ENCODE measurements around the gene IRF3.

IRF3 gene

GRCh38 chr19:49684983-49685553 lies 19.4 kb upstream of the IRF3 start:
- Histone ChIP-seq H3K9me3 (ENCODE audit: control insufficient read depth, low read depth, low read length) (no peaks in the 10 kb centered on the region), H3K4me3 (ENCODE audit: low read length) (no peak overlapping the region), H3K27ac (ENCODE audit: low read length) (no peak overlapping the region), H3K27me3 (ENCODE audit: control insufficient read depth, insufficient read depth, low read length) (no peaks in the 10 kb centered on the region), H3K4me1 (ENCODE audit: control insufficient read depth, low read depth, low read length) (peaks cover 4% of the 10 kb centered on the region), H3K36me3 (ENCODE audit: control insufficient read depth, low read depth, low read length) (peaks cover 69% of the 10 kb centered on the region), H3K9ac (ENCODE audit: low read length) (no peak overlapping the region)

- Histone ChIP-seq H3K27me3 (ENCODE audit: control insufficient read depth, insufficient read depth, low read length) (no peaks in the 10 kb centered on the region), H3K9ac (ENCODE audit: low read length) (no peak overlapping the region), H3K9me3 (ENCODE audit: control insufficient read depth, low read depth, low read length) (no peaks in the 10 kb centered on the region), H3K4me1 (ENCODE audit: control insufficient read depth, low read depth, low read length) (peaks cover 10% of the 10 kb centered on the region), H3K27ac (ENCODE audit: low read length) (no peak overlapping the region), H3K4me3 (ENCODE audit: low read length) (no peak overlapping the region), H3K36me3 (ENCODE audit: control insufficient read depth, low read depth, low read length) (peaks cover 69% of the 10 kb centered on the region)
Observed at GRCh38 chr19:49684251-49684982, 18.8 kb upstream of the IRF3 start.

- Histone ChIP-seq H3K36me3 (ENCODE audit: control insufficient read depth, low read depth, low read length) (peaks cover 69% of the 10 kb centered on the region), H3K4me1 (ENCODE audit: control insufficient read depth, low read depth, low read length) (peaks cover 14% of the 10 kb centered on the region), H3K27ac (ENCODE audit: low read length) (no peak overlapping the region), H3K4me3 (ENCODE audit: low read length) (no peak overlapping the region), H3K27me3 (ENCODE audit: control insufficient read depth, insufficient read depth, low read length) (no peaks in the 10 kb centered on the region), H3K9me3 (ENCODE audit: control insufficient read depth, low read depth, low read length) (no peaks in the 10 kb centered on the region), H3K9ac (ENCODE audit: low read length) (no peak overlapping the region)
Observed at GRCh38 chr19:49683814-49684250, 18.2 kb upstream of the IRF3 start.

- Histone ChIP-seq H3K4me3 (ENCODE audit: low read length) (no peak overlapping the region), H3K27me3 (ENCODE audit: control insufficient read depth, insufficient read depth, low read length) (no peaks in the 10 kb centered on the region), H3K27ac (ENCODE audit: low read length) (no peak overlapping the region), H3K36me3 (ENCODE audit: control insufficient read depth, low read depth, low read length) (peaks cover 59% of the 10 kb centered on the region), H3K9ac (ENCODE audit: low read length) (no peak overlapping the region), H3K9me3 (ENCODE audit: control insufficient read depth, low read depth, low read length) (no peaks in the 10 kb centered on the region), H3K4me1 (ENCODE audit: control insufficient read depth, low read depth, low read length) (peaks cover 14% of the 10 kb centered on the region)
Observed at GRCh38 chr19:49682274-49682673, 16.6 kb upstream of the IRF3 start.

GRCh38 chr19:49681830-49682229 lies 16.2 kb upstream of the IRF3 start:
- Histone ChIP-seq H3K4me3 (ENCODE audit: low read length) (no peak overlapping the region), H3K9me3 (ENCODE audit: control insufficient read depth, low read depth, low read length) (no peaks in the 10 kb centered on the region), H3K9ac (ENCODE audit: low read length) (no peak overlapping the region), H3K36me3 (ENCODE audit: control insufficient read depth, low read depth, low read length) (peaks cover 54% of the 10 kb centered on the region), H3K27me3 (ENCODE audit: control insufficient read depth, insufficient read depth, low read length) (no peaks in the 10 kb centered on the region), H3K4me1 (ENCODE audit: control insufficient read depth, low read depth, low read length) (peaks cover 14% of the 10 kb centered on the region), H3K27ac (ENCODE audit: low read length) (no peak overlapping the region)

- peaks cover 14% of the 10 kb centered on the region for H3K4me1 ChIP-seq (ENCODE audit: control insufficient read depth, low read depth, low read length)
- no peaks in the 10 kb centered on the region for H3K27me3 ChIP-seq (ENCODE audit: control insufficient read depth, insufficient read depth, low read length)
- peak overlapping the region; percentile 18 for H3K9ac ChIP-seq (ENCODE audit: low read length)
- no peaks in the 10 kb centered on the region for H3K9me3 ChIP-seq (ENCODE audit: control insufficient read depth, low read depth, low read length)
- peak overlapping the region; percentile 71 for H3K27ac ChIP-seq (ENCODE audit: low read length)
- peak overlapping the region; percentile 43 for H3K4me3 ChIP-seq (ENCODE audit: low read length)
- H3K36me3 ChIP-seq (ENCODE audit: control insufficient read depth, low read depth, low read length), result peaks cover 46% of the 10 kb centered on the region
Observed at GRCh38 chr19:49680421-49681351, 15.0 kb upstream of the IRF3 start.

GRCh38 chr19:49679771-49680413 lies 14.2 kb upstream of the IRF3 start:
- peak overlapping the region; percentile 18 for H3K9ac ChIP-seq (ENCODE audit: low read length)
- peaks cover 14% of the 10 kb centered on the region for H3K4me1 ChIP-seq (ENCODE audit: control insufficient read depth, low read depth, low read length)
- peaks cover 38% of the 10 kb centered on the region for H3K36me3 ChIP-seq (ENCODE audit: control insufficient read depth, low read depth, low read length)
- H3K27ac ChIP-seq (ENCODE audit: low read length), result peak overlapping the region; percentile 71
- H3K4me3 ChIP-seq (ENCODE audit: low read length), result peak overlapping the region; percentile 43
- H3K9me3 ChIP-seq (ENCODE audit: control insufficient read depth, low read depth, low read length), result no peaks in the 10 kb centered on the region
- H3K27me3 ChIP-seq (ENCODE audit: control insufficient read depth, insufficient read depth, low read length), result no peaks in the 10 kb centered on the region

- Histone ChIP-seq H3K9me3 (ENCODE audit: control insufficient read depth, low read depth, low read length) (no peaks in the 10 kb centered on the region), H3K36me3 (ENCODE audit: control insufficient read depth, low read depth, low read length) (peaks cover 32% of the 10 kb centered on the region), H3K4me1 (ENCODE audit: control insufficient read depth, low read depth, low read length) (peaks cover 14% of the 10 kb centered on the region), H3K9ac (ENCODE audit: low read length) (no peak overlapping the region), H3K27ac (ENCODE audit: low read length) (no peak overlapping the region), H3K4me3 (ENCODE audit: low read length) (peak overlapping the region; percentile 98), H3K27me3 (ENCODE audit: control insufficient read depth, insufficient read depth, low read length) (no peaks in the 10 kb centered on the region)
Observed at GRCh38 chr19:49678985-49679770, 13.5 kb upstream of the IRF3 start.

GRCh38 chr19:49677901-49678674 lies 12.4 kb upstream of the IRF3 start:
- Histone ChIP-seq H3K9me3 (ENCODE audit: control insufficient read depth, low read depth, low read length) (no peaks in the 10 kb centered on the region), H3K27ac (ENCODE audit: low read length) (peak overlapping the region; percentile 85), H3K9ac (ENCODE audit: low read length) (peak overlapping the region; percentile 95), H3K4me3 (ENCODE audit: low read length) (peak overlapping the region; percentile 98), H3K4me1 (ENCODE audit: control insufficient read depth, low read depth, low read length) (peaks cover 14% of the 10 kb centered on the region), H3K27me3 (ENCODE audit: control insufficient read depth, insufficient read depth, low read length) (no peaks in the 10 kb centered on the region), H3K36me3 (ENCODE audit: control insufficient read depth, low read depth, low read length) (peaks cover 21% of the 10 kb centered on the region)

GRCh38 chr19:49677231-49677900 lies 11.7 kb upstream of the IRF3 start, which contains the start of gene PRMT1:
Gene PRMT1, plus strand, starts transcription at chr19:49677271. Its CDS starts 10 bp downstream, at chr19:49677281.
- Histone ChIP-seq H3K9ac (ENCODE audit: low read length) (peak within 1 kb of the TSS; percentile 95), H3K4me1 (ENCODE audit: control insufficient read depth, low read depth, low read length) (peaks cover 14% of the 10 kb centered on the region), H3K27ac (ENCODE audit: low read length) (peak within 1 kb of the TSS; percentile 99), H3K36me3 (ENCODE audit: control insufficient read depth, low read depth, low read length) (peaks cover 14% of the 10 kb centered on the region), H3K4me3 (ENCODE audit: low read length) (peak within 1 kb of the TSS; percentile 98), H3K27me3 (ENCODE audit: control insufficient read depth, insufficient read depth, low read length) (no peaks in the 10 kb centered on the region), H3K9me3 (ENCODE audit: control insufficient read depth, low read depth, low read length) (no peaks in the 10 kb centered on the region)
